ENCODE results near the gene GATAD2A.

- TF ChIP-seq CTCF (IDR thresholded peaks at IDR 0.05; ENCODE audit: insufficient read depth, low read length) (no peak), GABPA (IDR thresholded peaks at IDR 0.05; ENCODE audit: low read depth) (no peak), REST (IDR thresholded peaks at IDR 0.05; ENCODE audit: insufficient replicate concordance, low read depth) (no peak)
Measured at GRCh38 chr19:19523177-19523576, 117.7 kb downstream of the GATAD2A start.
